Right lobe of liver (tissue), 4 donors: ENCODE data around the gene EXOC3L2.

ENCODE experiments used
- POLR2A ChIP-seq: fragments of 450-650 bp; IDR thresholded peaks from one replicate; pipeline ENCODE4 v1.6.1; 2017; ENCODE audit warnings: antibody characterized with exemption, mild to moderate bottlenecking
- TF ChIP-seq, protein P1 (sequence below), 4 donors: fragments of 200-600 bp in 3 of 4; fragments of 450-650 bp in 1 of 4; IDR thresholded peaks; one replicate each; pipeline versions ENCODE4 v1.5.1 to v1.8.0; 2016 to 2022; ENCODE audit warnings: antibody characterized with exemption in 4 of 4, mild to moderate bottlenecking in 2 of 4
- donor health status: DM: no; HTN: no; CAD: no.
- donor health status: DM: no; HTN: no; CAD: no.
- donor health status: DM: no; HTN: yes; CAD: no.

DNA sequence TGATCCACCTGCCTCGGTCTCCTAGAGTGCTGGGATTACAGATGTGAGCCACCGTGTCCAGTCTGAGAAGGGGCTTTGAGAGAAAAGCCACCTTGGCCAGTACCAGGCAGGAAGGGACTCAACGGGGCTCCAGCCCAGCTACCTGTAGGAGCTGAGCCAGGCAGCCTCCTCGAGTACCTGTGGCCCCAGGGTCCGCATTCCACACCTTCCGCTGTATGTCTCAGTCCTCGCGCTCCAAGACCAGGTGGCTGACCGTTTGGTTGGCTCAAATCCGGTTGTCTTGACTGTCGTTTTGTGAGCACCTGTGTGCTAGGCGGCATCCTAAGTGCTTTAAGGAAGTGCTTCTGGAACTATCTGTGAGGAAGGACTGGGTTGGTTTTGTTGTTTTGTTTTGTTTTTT is 22.1 kb upstream of the EXOC3L2 start:
- no peak for TF ChIP-seq POLR2A
- TF ChIP-seq, protein P1, sequence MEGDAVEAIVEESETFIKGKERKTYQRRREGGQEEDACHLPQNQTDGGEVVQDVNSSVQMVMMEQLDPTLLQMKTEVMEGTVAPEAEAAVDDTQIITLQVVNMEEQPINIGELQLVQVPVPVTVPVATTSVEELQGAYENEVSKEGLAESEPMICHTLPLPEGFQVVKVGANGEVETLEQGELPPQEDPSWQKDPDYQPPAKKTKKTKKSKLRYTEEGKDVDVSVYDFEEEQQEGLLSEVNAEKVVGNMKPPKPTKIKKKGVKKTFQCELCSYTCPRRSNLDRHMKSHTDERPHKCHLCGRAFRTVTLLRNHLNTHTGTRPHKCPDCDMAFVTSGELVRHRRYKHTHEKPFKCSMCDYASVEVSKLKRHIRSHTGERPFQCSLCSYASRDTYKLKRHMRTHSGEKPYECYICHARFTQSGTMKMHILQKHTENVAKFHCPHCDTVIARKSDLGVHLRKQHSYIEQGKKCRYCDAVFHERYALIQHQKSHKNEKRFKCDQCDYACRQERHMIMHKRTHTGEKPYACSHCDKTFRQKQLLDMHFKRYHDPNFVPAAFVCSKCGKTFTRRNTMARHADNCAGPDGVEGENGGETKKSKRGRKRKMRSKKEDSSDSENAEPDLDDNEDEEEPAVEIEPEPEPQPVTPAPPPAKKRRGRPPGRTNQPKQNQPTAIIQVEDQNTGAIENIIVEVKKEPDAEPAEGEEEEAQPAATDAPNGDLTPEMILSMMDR (IDR thresholded peaks at IDR 0.05), result no peak
